Left renal pelvis (tissue), 4 donors: ENCODE results near the gene SPIB. TPM values are rescaled to one million over a fixed set of nuclear protein-coding genes. Genes with fewer than 3 reads are reported as not detected.

Experiments
- DNase-seq, 4 donors: peaks; one replicate each; pipeline ENCODE4 v3.0.0-alpha.2; 2013; ENCODE audit warnings: low read depth in 4 of 4, low spot score in 3 of 4
- polyA plus RNA-seq, 4 donors: library from polyadenylated mRNA; unstranded; fragments of 120-200 nt; gene quantifications; one replicate each; pipeline ENCODE4 v1.2.1, GENCODE V29; 2013; ENCODE audit not compliant: insufficient read length in 4 of 4

SPIB gene
- polyA plus RNA-seq, 4 donors = 0.53 to 1.1 (median 0.79) TPM

GRCh38 chr19:50417111-50418081, 1.3 kb upstream of the SPIB start:
- DNase-seq = no peak

- DNase-seq = no peak
Measured at GRCh38 chr19:50419022-50419579, 363 bp downstream of the SPIB start.

- DNase-seq = no peak
Measured at GRCh38 chr19:50419580-50420035, 870 bp downstream of the SPIB start.

- no peak for DNase-seq
Measured at GRCh38 chr19:50420127-50420526, 1.4 kb downstream of the SPIB start.

- DNase-seq = no peak
Measured at GRCh38 chr19:50420808-50421207, 2.1 kb downstream of the SPIB start.

- DNase-seq = no peak
Measured at GRCh38 chr19:50422397-50423278, 3.9 kb downstream of the SPIB start.

- no peak for DNase-seq
Measured at GRCh38 chr19:50423279-50424113, 4.8 kb downstream of the SPIB start.

- DNase-seq = no peak
Measured at GRCh38 chr19:50425581-50425980, 6.8 kb downstream of the SPIB start.

- DNase-seq = no peak
Measured at GRCh38 chr19:50427318-50427925, 8.7 kb downstream of the SPIB start.

- DNase-seq = peak; percentile 66 to 83 (median 71)
Measured at GRCh38 chr19:50427997-50428425, 9.3 kb downstream of the SPIB start.

GRCh38 chr19:50428772-50429463, 10.2 kb downstream of the SPIB start:
- DNase-seq = no peak

GRCh38 chr19:50430888-50431342, 12.2 kb downstream of the SPIB start:
- no peak for DNase-seq

- peak; percentile 78 to 81 (median 78) for DNase-seq
Measured at GRCh38 chr19:50431343-50432220, 12.8 kb downstream of the SPIB start.

GRCh38 chr19:50432221-50433028, 13.7 kb downstream of the SPIB start, which contains the start of gene MYBPC2:
Gene MYBPC2 (plus strand): TSS chr19:50432892. CDS start chr19:50432954, 62 bp downstream.
- DNase-seq = peak in 2 of 4 donors; percentile 36 to 42

GRCh38 chr19:50433201-50434180, 14.8 kb downstream of the SPIB start:
- DNase-seq = no peak

- no peak for DNase-seq
Measured at GRCh38 chr19:50434525-50434924, 15.8 kb downstream of the SPIB start.
